GM12892 (cell line): ENCODE data around the gene MAPKAPK5.

Experiments
- POLR2A ChIP-seq: IDR thresholded peaks from 2 replicates; pipeline ENCODE4 v1.6.1; 2011; ENCODE audit warnings: low read depth, low read length, control low read depth
- POLR2AphosphoS5 ChIP-seq: IDR thresholded peaks from 2 replicates; pipeline ENCODE4 v1.6.1; 2011; ENCODE audit warnings: low read depth, low read length, control low read depth

GRCh38 chr12:111823891-111824290 is 18.1 kb upstream of the MAPKAPK5 start:
- TF ChIP-seq POLR2A (no peak), POLR2AphosphoS5 (no peak)
